ENCODE results near the gene KLHL21.

Gene KLHL21

GRCh38 chr1:6587261-6588005 is 15.2 kb downstream of the KLHL21 start:
- DNase-seq (ENCODE audit: insufficient read length, low spot score) (no peak), FAIRE-seq (no peak)
- TF ChIP-seq, protein P1, sequence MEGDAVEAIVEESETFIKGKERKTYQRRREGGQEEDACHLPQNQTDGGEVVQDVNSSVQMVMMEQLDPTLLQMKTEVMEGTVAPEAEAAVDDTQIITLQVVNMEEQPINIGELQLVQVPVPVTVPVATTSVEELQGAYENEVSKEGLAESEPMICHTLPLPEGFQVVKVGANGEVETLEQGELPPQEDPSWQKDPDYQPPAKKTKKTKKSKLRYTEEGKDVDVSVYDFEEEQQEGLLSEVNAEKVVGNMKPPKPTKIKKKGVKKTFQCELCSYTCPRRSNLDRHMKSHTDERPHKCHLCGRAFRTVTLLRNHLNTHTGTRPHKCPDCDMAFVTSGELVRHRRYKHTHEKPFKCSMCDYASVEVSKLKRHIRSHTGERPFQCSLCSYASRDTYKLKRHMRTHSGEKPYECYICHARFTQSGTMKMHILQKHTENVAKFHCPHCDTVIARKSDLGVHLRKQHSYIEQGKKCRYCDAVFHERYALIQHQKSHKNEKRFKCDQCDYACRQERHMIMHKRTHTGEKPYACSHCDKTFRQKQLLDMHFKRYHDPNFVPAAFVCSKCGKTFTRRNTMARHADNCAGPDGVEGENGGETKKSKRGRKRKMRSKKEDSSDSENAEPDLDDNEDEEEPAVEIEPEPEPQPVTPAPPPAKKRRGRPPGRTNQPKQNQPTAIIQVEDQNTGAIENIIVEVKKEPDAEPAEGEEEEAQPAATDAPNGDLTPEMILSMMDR (IDR thresholded peaks at IDR 0.05; ENCODE audit: insufficient read depth, missing control alignments) = no peak

DNA sequence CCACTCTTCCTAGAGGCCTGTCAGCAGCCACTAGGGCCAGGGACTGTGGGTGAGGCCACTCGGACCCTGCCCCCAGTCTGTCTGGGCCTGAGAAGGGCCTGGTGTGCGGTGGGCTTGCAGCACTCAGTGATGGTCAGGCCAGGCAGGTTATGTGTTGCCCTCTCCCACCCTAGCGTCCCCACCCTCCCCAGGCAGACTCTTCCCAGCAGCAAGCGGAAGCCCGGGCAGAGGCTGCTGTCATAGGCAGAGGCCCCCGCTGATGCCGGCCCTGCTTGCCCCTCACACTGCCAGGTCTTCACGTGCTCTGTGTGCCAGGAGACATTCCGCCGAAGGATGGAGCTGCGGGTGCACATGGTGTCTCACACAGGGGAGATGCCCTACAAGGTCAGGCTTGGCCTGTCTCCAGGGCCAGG is 16.3 kb downstream of the KLHL21 start:
- FAIRE-seq (no peak), DNase-seq (ENCODE audit: insufficient read length, low spot score) (no peak)

GRCh38 chr1:6585841-6586240 is 16.8 kb downstream of the KLHL21 start:
- DNase-seq (ENCODE audit: insufficient read length, low spot score) (no peak), FAIRE-seq (no peak)
- TF ChIP-seq, protein P1 (IDR thresholded peaks at IDR 0.05; ENCODE audit: insufficient read depth, missing control alignments) = no peak

More for the DNA sequence above, 16.3 kb downstream of the KLHL21 start:
- TF ChIP-seq, protein P1 (IDR thresholded peaks at IDR 0.05; ENCODE audit: insufficient read depth, missing control alignments) = no peak

DNA sequence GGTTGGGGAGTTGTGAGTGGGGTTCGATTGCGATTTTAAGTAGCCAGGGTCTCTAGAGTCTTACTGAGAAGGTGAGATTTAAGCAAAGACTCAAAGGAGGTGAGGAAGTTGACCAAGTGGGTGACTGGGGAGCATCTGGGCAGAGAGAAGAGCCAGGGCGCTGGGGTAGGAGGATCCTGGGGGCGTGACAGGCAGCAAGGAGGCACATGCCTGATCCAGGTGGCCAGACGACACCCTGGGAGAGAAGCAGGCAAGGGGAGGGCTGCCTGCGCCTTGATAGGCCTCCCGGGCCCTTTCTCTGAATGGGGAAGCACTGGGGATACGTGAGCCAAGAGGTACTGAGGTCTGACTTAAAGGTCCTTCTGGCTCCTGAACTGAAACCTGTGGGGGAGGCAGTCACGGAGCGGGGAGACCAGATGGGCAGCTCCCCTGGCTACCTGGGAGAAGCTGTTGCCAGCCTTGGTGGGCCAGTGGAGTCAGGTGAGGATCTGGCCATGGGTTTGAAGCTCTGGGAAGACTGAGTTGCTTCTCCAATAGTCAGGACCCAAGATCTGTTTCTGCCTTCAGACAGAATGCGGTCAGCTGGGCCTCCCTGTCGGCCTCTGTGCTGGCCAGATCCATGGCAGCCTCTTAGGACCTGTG is 17.5 kb downstream of the KLHL21 start:
- DNase-seq (ENCODE audit: insufficient read length, low spot score) (no peak), FAIRE-seq (no peak)
- TF ChIP-seq, protein P1 (IDR thresholded peaks at IDR 0.05; ENCODE audit: insufficient read depth, missing control alignments) = no peak

DNA sequence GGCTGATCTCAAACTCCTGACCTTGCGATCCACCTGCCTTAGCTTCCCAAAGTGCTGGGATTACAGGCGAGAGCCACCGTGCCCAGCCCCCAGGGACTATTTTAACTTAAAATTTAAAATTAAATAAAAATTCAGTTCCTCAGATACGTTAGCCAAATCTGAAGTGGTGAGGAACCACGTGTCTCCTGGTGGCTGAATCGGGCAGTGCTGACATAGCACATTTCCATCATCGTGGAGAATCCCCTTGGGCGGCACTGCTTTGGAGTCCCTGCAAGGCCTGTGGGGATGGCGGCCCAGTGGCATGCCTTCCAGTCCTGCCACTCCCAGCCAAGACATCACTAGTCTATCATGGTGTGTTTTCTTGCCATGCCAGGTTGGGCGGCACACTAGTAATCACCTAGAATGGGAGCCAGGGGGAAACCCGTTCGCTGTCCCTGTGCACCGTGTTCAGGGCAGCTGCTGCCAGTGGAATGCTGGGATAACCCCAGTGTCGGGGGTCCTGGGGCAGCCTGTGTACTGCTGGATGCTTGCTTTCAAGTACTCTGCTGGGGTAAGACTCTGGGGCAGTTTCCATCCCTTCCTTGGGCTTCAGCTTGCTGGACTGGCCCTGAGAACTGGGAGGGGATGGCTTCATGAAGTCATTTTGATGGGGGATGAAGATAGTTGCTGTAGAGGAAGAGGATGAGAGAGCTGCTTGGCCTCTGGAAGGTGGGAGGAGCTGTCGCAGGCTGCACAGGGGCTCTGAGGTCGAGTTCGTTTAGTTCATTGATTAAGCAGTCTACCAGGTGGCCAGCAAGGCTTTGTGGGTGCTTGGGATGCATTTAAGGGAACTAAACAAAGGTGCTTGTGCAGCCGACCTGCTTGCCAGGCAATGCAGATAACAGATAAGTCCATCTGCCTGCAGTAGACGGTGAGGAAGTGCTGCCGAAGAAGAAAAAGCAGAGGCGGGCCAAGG is 18.3 kb downstream of the KLHL21 start:
- TF ChIP-seq, protein P1 (IDR thresholded peaks at IDR 0.05; ENCODE audit: insufficient read depth, missing control alignments) = no peak
- DNase-seq (ENCODE audit: insufficient read length, low spot score) (no peak), FAIRE-seq (no peak)

DNA sequence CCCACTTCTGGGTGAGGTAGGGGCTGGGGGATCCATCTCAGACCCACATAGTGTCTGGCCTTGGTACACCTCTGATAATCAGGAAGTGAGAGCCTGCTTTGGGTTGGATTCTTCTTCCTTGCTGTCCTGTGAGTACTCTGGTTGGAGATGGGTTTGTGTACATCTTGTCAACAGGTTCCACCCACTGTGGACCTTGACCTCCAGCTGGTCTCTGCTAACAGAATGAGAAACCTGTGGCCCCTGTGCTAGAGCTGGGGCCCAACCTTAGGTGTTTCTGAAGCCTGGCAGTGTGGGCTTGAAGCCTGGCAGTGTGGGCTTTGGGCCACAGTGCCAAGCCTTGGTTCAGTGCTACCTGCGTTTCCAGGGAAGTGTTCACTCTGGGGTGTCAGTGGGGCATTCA is 20.3 kb downstream of the KLHL21 start:
- TF ChIP-seq, protein P1 (IDR thresholded peaks at IDR 0.05; ENCODE audit: insufficient read depth, missing control alignments) = no peak
- DNase-seq (ENCODE audit: insufficient read length, low spot score) (no peak), FAIRE-seq (no peak)

All from D721Med (cell line).